ENCODE results near the gene CYP2A6.
"Not testable (repeated sequence)": the region's sequence is repeated elsewhere in the genome, so short reads cannot be mapped to it uniquely, and the experiment has no call there.

Gene CYP2A6

DNA sequence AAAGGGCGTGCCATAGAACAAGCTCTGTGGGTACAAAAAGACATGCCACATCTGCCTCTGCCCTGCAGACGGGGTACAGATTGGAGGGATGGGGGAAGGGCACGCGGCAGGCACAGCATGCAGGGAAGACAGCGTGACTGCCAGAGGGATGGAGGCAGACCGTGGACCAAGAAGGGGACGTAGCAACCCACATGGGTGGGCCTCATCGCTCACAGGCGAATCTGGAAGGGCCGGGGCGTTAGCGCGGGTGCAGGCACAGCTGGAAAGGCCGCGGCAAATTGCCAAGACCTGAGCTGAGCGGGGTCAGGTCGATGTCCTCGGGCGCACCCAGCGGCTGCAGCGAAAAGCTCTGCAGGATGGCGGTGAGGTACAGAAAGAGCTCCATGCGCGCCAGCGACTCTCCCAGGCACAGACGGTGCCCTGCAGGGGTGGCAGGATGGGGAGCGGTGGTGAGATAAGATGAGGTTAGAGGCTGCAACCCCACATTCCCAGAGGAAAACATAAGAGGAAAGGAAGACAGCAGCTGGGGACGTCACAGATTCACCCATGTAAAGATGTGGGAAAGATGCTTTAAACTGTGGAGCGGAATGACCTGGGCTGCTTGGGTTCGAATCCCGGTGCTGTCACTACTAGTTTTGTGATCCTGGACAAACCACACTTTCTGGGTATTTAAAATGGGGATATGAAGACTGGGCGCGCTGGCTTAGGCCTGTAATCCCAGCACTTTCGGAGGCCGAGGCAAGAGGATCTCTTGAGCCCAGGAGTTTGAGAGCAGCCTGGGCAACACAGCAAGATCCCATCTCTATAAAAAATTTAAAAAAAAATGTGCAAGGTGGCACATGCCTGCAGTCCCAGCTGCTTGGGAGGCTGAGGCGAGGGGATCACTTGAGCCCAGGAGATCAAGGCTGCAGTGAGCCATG, 31.5 kb downstream of the CYP2A6 start:
- not testable (repeated sequence) for DNase-seq (ENCODE audit: low spot score)

DNA sequence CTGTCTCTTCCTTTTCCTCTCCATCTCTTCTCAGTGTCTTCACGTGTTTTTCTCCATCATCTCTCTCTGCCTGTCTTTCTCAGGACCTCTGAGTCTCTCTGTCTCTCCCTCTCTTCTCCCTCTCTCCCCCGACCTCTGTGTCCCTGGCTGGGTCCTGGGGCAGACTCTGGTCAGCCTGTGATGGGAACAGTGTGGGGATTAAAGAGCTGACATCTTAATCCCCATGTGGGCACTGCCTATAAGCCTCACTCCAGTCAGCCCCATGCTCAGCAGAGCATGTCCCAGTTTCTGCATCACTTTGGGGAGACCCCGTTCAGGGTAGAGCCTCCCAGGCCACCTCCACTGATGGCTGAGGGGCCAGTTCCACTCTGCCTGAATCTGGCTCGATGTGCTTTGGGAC, 35.0 kb downstream of the CYP2A6 start:
- DNase-seq (ENCODE audit: low spot score) = no peak

DNA sequence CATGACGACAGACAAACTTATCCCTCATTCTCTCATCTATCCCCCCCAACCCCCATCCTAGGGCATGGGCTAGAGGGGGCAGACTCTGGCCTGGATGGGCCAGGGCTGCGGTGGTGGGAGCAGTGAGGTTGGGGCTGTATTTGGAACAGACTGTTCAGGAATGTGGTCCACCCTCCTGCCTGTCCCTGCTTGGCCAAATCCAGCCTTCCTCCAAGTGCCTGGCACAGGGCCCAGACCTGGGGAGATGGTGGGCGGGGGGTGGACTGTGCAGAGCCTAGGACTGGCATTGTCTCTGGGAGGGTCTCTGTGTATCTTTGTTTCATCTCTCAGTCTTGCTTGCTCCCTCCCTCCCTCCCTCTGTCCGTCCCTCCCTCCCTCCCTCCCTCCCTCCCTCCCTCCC, 37.1 kb downstream of the CYP2A6 start:
- DNase-seq (ENCODE audit: low spot score) = no peak

DNA sequence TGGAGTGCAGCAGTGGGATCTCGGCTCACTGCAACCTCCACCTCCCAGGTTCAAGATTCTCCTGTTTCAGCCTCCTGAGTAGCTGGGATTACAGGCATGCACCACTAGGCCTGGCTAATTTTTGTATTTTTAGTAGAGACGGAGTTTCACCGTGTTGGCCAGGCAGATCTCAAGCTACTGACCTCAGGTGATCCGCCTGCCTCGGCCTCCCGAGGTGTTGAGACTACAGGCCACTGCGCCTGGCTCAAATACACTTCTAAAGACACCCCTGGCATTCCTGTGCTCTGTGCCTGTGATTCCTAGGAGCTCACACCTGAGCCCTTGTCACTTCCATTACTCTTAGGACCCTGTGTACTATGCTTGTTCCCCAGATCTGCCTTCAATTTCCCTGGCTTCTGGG, 37.7 kb downstream of the CYP2A6 start:
- DNase-seq (ENCODE audit: low spot score) = not testable (repeated sequence)

DNA sequence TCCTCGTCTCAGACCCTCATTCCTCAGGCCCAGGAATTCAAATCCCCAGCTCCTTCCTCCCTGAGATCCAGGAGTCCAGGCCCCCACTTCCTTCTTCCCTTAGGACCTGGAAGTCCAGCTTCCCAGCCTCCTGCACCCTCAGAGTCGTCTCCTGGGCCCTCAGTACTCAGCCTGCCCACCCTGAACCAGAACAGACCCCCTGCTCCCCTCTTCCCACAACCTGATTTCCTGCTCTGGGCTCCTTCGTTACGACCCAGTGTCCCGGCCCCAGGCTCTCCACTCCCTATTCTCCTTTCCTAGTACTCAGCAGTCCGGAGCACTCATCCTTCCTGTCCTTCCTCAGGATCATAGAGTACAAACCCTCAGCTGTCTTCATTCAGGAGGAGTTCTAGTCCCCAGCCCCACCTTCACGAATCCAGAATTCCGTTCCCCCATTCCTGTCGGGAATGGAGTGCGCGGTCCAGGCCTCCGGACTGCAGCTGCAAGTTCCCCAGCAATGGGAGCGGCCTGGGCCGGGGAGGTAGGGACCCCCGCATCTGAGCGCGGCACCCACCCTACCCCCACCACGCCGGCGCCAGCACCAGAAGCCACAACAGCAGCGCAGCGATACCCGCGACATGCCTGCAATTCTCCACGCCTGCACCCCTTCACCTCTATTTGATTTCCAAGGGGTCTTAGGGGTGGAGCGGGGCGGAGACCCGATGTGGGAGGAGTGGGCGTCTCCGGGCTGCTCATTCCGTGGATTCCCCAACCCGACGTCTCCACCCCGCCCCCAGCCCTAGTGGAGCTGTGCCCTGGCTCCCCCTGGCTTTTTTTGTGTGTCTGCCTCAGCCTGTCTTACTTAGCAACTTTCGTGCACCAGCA, 38.5 kb downstream of the CYP2A6 start:
- DNase-seq (ENCODE audit: low spot score) = no peak

DNA sequence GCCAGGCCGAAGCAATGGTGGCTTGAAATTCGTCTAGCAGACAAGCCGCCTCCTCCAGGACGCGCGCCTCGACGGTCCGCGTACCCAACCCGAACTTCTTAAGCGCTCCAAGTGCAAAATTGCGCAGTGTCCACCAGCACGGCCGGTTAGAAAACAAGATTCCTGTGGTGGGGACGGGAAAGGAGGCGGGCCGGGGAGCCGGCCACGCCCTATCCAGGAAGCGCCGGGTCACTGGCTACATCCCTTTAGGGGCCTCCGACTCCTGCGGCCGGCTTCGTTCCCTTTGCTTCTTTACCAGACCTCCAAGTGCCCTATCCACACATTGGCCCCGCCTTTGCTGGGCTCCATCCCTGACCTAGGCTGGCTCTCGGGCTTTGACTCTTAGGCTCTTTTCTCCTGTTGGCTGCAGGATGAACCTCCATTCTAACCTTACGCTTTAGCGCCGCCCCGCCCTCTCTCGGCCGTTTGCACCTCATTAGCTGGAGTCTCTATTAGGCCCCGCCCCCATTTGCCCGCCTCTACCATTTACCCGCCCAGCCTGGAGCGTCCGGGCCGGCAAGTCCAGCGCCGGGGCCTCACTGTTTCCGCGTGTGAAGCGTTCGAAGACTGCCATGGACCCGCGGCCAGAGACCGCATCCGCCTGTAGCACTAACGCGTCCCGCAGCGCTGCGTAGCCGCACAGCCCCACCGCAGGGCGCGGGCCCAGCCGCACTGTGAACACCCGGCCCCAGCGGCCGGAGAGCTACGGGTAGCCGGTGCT, 39.4 kb downstream of the CYP2A6 start:
- peak; percentile 39 for DNase-seq (ENCODE audit: low spot score)

DNA sequence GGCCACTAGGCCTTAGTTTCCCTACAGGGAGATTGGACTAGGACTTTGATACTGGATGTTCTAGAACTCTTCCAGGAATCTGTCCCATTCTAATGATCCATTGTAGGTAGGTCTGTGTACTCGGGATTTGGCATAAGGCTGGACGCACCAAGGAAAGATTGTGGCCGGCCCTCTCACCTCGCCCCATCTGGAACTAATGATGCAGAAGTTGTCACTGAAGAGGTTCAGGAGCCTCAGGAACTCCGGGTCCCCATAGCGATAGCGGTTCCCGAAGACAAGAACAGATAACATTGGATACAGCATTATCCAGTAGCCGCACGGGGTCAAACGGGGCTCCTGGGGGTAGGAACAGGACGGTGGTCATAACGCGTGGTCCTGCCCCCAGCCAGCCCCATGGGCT, 40.1 kb downstream of the CYP2A6 start:
- no peak for DNase-seq (ENCODE audit: low spot score)

DNA sequence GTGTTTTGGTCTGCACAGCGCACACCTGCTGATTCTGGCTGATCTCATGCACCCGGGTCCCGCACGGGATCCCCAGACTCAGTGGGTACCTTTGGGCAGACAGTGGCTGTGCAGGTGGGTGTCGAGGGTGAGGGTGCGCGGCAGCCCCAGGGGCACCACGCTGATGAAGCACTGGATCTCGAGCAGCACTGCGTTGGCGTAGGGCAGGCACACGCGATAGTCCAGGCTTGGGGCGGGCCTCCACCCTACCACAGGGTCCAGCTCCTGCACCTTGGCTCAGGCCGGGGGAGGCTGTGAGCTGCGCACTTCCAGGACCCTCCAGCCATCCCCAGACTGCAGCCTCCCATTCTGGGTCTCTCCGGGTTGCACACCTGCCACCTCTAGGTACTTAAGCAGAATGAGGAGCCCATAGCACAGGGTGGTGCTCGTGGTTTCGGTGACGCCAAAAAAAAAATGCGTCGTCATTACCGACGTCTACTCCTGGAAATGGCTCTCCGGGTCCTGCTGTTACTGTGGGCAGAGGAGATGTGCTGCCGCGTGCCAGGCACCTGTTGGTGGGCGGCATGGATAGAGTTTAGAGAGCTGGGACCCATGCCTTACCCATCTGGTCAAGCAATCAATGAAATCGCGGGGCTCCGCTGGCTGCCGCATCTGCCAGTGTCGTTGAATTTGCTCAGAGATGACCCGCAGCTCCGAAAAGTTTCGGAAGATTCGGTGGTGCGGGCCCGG, 40.7 kb downstream of the CYP2A6 start:
- no peak for DNase-seq (ENCODE audit: low spot score)

DNA sequence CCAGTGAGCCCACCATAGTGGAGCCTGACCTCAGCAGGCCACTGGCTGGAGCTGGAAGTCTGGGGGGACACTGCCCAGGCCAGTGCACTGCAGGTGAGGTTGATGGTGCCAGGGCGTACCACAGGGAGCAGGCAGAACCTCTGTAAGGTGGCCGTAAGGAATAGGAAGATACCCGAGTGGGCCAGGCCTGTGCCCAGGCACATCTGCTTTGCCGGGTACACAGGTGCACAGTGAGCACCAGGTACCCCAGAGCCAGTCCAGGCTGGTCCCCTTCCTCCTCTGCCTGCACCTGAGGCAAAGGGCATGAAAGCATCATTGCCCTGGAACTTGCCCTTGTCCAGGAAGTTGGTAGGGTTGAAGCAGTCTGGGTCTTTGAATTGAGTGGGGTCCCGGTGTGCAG, 41.8 kb downstream of the CYP2A6 start:
- DNase-seq (ENCODE audit: low spot score) = no peak

DNA sequence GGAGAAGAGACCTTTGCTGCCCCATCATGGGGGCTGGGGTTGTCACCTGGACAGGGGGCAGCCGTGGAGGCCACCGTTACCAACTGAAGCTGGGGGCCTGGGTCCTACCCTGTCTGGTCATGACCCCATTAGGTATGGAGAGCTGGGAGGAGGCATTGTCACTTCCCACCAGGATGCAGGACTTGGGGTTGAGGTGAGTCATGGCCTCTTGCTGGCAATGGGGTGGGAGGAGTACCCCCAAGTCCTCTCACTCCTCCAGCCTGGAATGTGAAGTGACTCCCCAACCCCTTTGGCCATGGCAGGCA, 42.3 kb downstream of the CYP2A6 start:
- DNase-seq (ENCODE audit: low spot score) = no peak

DNA sequence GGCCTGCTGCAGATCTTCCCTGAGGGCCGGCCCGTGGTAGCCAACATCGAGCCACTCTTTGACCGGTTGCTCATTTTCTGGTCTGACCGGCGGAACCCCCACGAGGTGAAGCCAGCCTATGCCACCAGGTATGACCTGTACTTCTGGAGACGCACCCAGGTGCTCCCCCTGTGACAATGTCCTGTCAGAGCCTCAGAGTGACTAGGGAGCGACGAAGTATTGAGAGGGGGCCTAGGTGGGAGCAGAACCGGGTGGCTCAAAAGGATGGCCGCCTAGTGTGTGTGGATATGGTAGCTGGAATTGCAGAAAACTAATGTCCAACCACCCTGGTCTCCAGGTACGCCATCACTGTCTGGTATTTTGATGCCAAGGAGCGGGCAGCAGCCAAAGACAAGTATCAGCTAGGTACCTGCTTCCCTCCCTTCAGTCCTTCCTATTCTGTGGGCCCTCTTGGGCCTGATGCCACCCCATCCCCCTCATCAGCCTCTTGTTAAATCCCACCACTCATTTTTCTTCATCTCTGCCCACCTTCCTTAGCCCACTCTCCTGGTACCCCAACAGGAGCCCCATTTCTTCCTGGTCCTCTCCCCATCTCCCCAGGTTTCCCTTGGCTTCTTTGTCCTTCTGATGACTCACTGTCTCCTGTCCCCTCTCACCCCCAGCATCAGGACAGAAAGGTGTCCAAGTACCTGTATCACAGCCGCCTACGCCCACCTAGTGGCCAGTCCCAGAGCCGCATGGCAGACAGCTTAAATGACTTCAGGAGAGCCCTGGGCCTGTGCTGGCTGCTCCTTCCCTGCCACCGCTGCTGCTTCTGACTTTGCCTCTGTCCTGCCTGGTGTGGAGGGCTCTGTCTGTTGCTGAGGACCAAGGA, 42.9 kb downstream of the CYP2A6 start:
- no peak for DNase-seq (ENCODE audit: low spot score)

DNA sequence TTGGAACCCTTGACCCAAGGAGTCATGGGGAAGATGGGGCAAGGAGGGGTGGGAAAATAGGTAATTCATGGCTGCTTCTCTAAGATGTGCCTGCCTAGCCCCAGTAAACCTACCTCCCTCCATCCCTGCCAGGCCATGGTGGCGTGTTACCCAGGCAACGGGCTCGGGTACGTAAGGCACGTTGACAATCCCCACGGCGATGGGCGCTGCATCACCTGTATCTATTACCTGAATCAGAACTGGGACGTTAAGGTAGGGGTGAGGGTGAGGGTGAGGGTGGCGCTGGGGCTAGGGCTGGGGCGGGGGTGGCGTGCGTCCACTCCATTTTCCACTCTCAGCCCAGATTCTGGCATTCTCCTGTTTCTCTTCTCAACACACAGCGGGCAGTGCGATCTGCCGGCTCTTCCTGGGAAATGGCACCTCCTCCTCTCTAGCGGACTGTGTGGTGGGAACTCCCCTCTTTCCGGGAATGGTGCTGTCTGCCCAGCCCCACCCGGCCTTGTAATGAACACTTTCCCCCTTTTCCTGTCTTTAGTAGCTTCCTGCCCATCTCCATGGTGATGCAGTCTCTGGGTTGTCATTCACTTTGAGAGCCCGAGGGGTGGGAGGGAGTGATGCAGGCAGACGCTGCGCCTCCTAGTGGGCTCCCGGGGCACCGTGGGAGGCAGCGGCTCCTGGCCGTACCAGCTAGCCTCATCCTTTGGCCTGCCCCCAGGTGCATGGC, 43.7 kb downstream of the CYP2A6 start:
- peak; percentile 93 for DNase-seq (ENCODE audit: low spot score)

DNA sequence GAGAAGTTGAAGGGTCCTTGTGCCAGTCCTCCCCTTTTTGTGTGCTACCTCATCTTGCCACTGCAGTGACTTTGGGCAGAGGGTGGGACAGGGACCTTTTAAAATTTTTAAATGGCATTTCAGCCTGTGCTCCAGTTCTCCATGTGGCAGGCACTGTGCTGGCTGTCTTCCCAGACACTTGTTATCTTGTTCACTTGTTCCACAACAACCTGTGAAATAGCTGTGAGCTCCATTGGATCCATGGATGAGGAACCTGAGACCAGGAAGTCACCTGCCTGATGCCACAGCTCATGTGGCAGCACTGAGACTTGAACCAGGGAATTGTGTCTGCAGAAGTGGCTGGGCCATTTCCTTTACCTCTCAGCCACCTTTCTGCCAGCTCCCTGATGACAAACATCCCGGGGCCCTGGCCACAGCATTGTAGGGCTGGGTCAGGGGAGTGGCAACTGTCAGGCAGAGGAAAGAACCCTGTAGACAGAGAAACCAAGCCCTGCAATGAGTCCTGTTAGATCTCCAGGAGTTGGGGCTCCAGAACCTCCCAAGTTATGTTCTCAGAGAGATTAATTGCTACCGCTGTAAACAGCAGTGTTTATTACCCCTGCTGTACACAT, 44.9 kb downstream of the CYP2A6 start:
- DNase-seq (ENCODE audit: low spot score) = no peak

DNA sequence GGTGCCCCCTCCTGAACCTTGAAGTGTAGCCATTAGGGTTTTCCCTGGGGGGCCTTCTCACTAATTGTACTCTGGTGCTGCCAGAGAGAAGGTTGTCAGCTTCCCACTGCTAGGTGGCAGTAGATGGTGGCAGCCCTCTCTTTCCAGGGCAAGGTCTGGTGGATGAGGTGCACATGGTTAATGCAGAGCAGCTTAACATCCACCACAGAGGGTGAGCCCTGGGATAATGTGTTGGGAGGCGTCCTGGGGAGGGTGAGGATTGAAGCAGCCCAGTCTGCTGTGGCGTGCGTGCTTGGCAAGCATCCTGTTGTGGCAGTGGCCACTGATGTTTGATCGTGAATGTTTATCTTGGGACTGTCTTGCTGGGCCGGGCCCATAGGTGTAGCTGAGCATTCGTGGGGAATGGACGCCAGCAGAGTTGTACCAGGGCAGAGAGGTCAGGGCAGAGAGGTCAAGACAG, 45.4 kb downstream of the CYP2A6 start:
- DNase-seq (ENCODE audit: low spot score) = no peak

DNA sequence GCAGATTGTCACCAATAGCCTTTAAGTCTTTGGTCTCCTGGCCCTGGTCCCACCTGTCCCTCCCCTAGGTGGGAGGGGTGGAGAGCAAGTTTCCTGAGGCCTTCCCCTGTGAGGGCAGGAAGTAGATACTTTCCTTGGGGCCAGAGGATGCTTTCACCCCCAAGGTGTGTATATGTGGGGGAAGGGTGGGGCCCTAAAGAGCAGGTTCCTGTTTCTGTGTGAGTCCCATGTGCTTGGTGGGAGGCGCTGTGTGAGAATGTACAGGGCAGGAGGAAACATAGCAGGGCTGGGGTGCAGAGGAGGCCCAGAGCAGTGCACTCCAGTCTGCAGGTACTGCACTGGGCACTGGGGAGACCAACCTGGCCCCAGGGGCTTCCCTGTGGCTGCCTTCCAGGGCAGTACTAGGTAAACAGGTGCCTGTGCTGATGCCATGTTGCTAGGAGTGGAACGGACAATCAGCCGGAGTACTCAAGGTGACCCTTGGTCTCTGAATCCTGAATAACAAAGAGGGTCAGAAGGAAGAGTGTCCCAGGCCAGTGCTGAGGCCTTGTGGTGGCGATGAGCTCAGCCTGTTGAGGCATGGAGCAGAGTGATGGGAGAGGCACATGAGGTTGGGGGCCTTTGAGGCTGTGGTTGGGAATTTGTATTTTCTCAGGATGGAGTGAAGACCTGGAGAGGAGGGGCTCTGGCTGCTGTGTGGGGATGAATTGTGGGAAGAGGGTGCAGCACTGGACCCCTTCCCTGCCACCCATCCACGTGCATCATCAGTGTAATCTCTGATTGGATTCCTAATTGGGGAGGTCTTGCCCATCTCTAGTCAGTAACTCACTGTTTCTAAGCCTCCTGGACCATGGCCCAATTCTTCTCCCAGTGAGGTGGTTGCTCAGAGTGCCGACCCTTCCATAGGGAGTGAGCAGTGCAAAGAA, 46.1 kb downstream of the CYP2A6 start:
- DNase-seq (ENCODE audit: low spot score) = no peak

DNA sequence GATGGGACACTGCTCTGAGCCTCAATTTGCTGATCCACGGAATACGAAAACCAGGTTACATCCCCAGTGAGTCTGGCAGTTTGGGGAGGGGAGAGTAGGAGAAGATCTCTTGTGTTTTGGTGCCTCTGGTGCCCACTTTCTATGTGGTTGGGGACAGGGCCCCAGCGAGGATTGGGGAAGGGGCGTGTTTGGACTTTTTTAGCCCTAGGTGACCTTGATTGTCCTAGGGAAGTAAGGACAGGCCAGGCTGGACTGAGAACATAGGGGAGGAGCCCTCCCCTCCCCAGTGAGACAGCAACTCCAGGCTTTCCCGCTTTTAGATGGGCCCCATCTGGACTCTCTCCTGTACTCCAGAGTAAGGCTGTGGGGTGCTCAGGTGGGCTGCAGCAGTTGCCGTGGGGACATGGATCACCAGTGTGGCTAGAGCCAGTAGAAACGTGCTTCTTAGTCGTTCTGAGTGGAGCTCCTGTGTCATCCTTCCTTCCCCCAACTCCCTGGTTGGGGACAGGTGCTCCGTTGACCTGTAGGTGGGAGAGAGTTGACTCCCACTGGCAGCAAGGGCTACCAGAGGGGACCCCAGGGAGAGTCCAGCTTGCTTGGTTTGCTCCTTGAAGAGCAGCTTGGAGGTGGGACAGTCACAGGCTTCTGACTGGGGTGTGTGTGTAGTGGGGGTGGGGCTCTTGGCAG, 46.9 kb downstream of the CYP2A6 start:
- no peak for DNase-seq (ENCODE audit: low spot score)

DNA sequence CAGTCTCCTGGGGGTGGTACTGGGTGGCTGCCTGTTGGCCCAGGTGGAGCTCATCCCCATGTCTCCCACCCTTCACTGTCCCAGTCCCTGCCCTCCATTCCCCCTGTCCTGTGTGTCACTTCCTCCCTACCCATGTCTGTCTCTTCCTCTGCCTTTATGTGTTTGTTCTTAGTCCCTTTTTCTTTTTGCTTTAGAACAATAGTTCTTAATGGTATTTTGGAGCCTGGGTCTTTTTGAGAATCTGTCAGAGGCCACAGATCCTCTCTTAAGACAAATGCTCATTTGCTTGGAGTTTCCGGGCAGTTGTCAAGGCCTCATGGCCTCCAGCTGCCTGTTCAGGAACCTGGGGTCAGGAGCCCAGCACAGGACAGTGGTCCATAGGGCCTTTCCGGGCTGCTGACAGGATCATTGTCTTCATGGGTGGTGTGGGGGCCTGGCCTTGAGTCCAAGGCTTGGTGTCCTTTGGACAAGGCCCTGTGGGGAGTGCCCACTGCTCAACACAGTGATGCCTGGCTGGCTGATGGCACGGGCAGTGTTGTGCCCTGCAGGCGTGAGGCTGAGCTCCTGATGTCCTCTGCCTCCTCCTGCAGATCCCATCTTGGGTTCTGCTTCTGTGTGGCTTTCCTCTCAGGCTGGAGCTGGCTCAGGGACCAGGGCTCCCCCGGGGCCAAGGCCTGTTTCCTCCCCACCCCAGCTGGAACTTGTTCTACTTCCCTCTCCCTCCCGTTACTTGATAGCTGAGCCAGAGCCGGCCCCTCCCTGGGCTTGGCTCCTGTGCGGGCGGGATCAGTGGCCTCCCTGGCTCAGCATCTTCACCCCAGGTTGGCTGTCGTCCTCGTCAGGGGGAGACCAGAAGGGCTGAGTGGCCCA, 47.7 kb downstream of the CYP2A6 start:
- DNase-seq (ENCODE audit: low spot score) = no peak

All from AG08396 (cell line).